ENCODE data around the gene SELENOH. TPM values are rescaled to one million over a fixed set of nuclear protein-coding genes. Genes with fewer than 3 reads are reported as not detected.

The SELENOH gene
- polyA plus RNA-seq, 2 of the 4 experiments (the other 2 are of a cell fraction): 96.3 to 115 TPM

DNA sequence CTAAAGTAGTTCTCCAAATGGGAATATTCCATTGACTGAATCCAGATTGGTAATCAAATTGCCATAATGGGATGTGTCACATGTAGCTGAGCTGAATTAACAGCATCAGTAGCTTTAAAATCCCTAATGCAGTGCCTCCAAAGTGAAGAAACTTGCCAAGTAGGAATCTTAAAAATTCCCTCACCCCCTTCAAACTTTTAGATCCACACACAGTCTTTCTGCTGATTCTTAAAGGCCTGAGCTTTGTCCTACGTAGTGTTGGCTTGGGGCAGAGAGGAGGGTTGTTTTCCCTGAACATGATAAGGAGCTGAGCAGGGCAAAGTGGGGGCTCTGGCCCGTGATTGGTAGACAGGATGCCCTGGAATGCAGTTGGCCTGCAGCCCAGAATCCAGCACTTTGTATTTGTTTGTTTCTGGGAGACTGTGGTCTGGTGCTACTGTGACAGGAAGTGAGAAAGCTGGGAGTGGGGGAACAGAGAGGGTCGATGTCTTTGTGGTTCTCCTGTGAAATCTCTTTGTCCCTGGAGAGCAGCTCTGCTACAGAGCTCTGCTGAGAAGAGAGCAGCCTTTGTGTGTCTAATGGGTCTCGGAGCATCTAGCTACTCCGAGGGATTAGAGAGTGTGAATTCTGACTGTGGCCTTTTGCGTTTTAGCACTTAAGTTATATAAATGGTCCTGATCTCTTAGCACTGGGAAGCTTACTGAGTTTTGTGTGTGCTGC is 37.2 kb downstream of the SELENOH start:
- ChIA-PET CTCF (interaction anchor here (0.8 to 4.2 kb wide), 9 partner anchors 10 to 32 kb away, joined by 3 to 17 read pairs (median 7); partner anchors contain the start of genes BTBD18 and CTNND1), POLR2A (interaction anchor here (0.6 to 4.2 kb wide), 8 partner anchors 11 to 66 kb away, joined by 3 to 28 read pairs (median 7); partner anchors contain the start of genes CTNND1, MED19 and SELENOH)
- DNase-seq (ENCODE audit: low read depth in 1 of 2, low spot score in 1 of 2) (peak; percentile 88 to 94), FAIRE-seq (peak; percentile 28), ATAC-seq (peak; percentile 95 to 96)
- Histone ChIP-seq H3K4me2 (peak overlapping the region; percentile 93), H3K4me3 (peak overlapping the region; percentile 31), H3K4me1 (peaks cover 92% of the 10 kb centered on the region), H3K9me3 (no peaks in the 10 kb centered on the region), H3K27ac (peak overlapping the region; percentile 83 to 88)
- 0 out of 2 replicates have a peak, but pooled peaks have one; percentile 13 for TF ChIP-seq REST (IDR thresholded peaks at IDR 0.05)
- TF ChIP-seq GATA3 (IDR thresholded peaks at IDR 0.05; ENCODE audit: borderline replicate concordance): peak; percentile 61; the same call in 1 of the 2 replicates
- no peak for TF ChIP-seq EHF (CRISPR knock-in tag; IDR thresholded peaks at IDR 0.05)
- TF ChIP-seq MAFK (IDR thresholded peaks at IDR 0.05; ENCODE audit: partially characterized antibody): peak; percentile 62
- TF ChIP-seq MAX (IDR thresholded peaks at IDR 0.05): 0 out of 2 replicates have a peak, but pooled peaks have one; percentile 18
- 2% methylated on average over 6 of the region's 6 CpGs for WGBS (ENCODE audit: missing lambda C conversion rate)

DNA sequence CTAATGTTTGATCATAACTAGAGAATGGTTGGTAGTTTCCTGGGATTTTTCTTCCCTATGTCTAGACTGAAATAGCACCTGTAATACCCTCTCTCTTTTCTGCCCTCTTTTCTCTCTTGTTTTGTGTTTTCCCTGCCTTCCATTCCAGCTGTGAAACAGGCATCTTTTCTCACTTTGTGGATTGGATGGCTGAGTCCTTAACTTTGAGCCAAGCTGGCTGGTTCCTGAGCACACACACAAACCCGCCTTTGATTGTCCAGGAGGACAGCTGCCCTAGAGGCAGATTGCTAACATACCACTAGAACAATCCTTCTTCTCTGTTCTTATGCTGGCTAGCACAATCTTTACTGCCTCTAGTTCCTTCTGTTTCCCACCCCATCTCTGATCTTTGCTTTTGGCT is 38.0 kb downstream of the SELENOH start:
- H3K27ac ChIP-seq: peak overlapping the region; percentile 83 to 88

GRCh38 chr11:57781529-57781943 is 40.2 kb downstream of the SELENOH start:
- H3K9me3 ChIP-seq: no peaks in the 10 kb centered on the region
- FAIRE-seq (no peak), ATAC-seq (no peak), DNase-seq (ENCODE audit: low read depth in 1 of 2, low spot score in 1 of 2) (no peak)
- H3K27ac ChIP-seq: peak overlapping the region; percentile 26 to 70; a peak in 4 of 6 replicates
- H3K4me3 ChIP-seq: no peak overlapping the region
- TF ChIP-seq REST (IDR thresholded peaks at IDR 0.05): no peak
- TF ChIP-seq MYC (IDR thresholded peaks at IDR 0.05; ENCODE audit: borderline replicate concordance, low read length): no peak
- POLR2A ChIA-PET: interaction anchor here (4.2 kb wide), 1 partner anchor 40 kb away, joined by 21 read pairs; the partner anchor contains the start of gene SELENOH
- peak overlapping the region; percentile 26 for H3K4me2 ChIP-seq
- H3K4me1 ChIP-seq: peaks cover 70% of the 10 kb centered on the region
- CTCF ChIA-PET: interaction anchor here (1.0 to 4.2 kb wide), 4 partner anchors 14 to 30 kb away, joined by 3 to 17 read pairs (median 6); partner anchors contain the start of gene BTBD18
- WGBS (ENCODE audit: missing lambda C conversion rate): 81% methylated on average over 3 of the region's 3 CpGs

More for the DNA sequence above, 38.0 kb downstream of the SELENOH start:
- ATAC-seq (peak; percentile 75), FAIRE-seq (no peak), DNase-seq (ENCODE audit: low read depth in 1 of 2, low spot score in 1 of 2) (peak; percentile 41 to 63)
- H3K4me2 ChIP-seq: peak overlapping the region; percentile 93
- no peaks in the 10 kb centered on the region for H3K9me3 ChIP-seq
- TF ChIP-seq GATA3 (IDR thresholded peaks at IDR 0.05; ENCODE audit: borderline replicate concordance): no peak
- TF ChIP-seq JUNB (IDR thresholded peaks at IDR 0.05): no peak
- no peak for TF ChIP-seq FOSB (CRISPR knock-in tag; IDR thresholded peaks at IDR 0.05)
- no peak for TF ChIP-seq HEYL (CRISPR knock-in tag; IDR thresholded peaks at IDR 0.05)
- no peak for TF ChIP-seq EHF (CRISPR knock-in tag; IDR thresholded peaks at IDR 0.05)
- TF ChIP-seq NPAS2 (CRISPR knock-in tag; IDR thresholded peaks at IDR 0.05; ENCODE audit: borderline replicate concordance): no peak
- no peak for TF ChIP-seq CEBPB (IDR thresholded peaks at IDR 0.05)
- no peak for TF ChIP-seq BHLHE40 (IDR thresholded peaks at IDR 0.05; ENCODE audit: low read depth, low read length)
- no peak for TF ChIP-seq FOXS1 (CRISPR knock-in tag; IDR thresholded peaks at IDR 0.05)
- no peak for TF ChIP-seq E2F6 (IDR thresholded peaks at IDR 0.05; ENCODE audit: borderline replicate concordance, low read depth)
- TF ChIP-seq FOSL2 (IDR thresholded peaks at IDR 0.05): no peak
- no peak for TF ChIP-seq FOSL2 (CRISPR knock-in tag; IDR thresholded peaks at IDR 0.05)
- TF ChIP-seq ELK1 (IDR thresholded peaks at IDR 0.05; ENCODE audit: low read depth, low read length): no peak
- POLR2A ChIA-PET: interaction anchor here (1.1 to 4.2 kb wide), 5 partner anchors 10 to 67 kb away, joined by 3 to 28 read pairs (median 8); partner anchors contain the start of genes CTNND1, MED19 and SELENOH
- CTCF ChIA-PET: interaction anchor here (0.8 to 4.2 kb wide), 10 partner anchors 9 to 33 kb away, joined by 3 to 17 read pairs (median 6); partner anchors contain the start of genes BTBD18 and CTNND1
- H3K4me1 ChIP-seq: peaks cover 87% of the 10 kb centered on the region
- peak overlapping the region; percentile 1; the same call in 1 of the 3 replicates for H3K4me3 ChIP-seq
- 0% methylated on average over 1 of the region's 1 CpG for WGBS (ENCODE audit: missing lambda C conversion rate)

Data from A549 (cell line).